ENCODE data around the gene GNAZ.

The GNAZ gene

GRCh38 chr22:23053051-23053707 is 17.1 kb upstream of the GNAZ start:
- no peaks in the 10 kb centered on the region for H3K27me3 ChIP-seq (ENCODE audit: control insufficient read depth, low read length)
- H3F3A ChIP-seq (ENCODE audit: control insufficient read depth, insufficient read depth): no peaks in the 10 kb centered on the region
- H3K27ac ChIP-seq (ENCODE audit: low read depth, low read length): no peak overlapping the region
- no peaks in the 10 kb centered on the region for H4K20me1 ChIP-seq (ENCODE audit: control insufficient read depth, insufficient read depth, low read depth, low read length)
- H3K9me3 ChIP-seq (ENCODE audit: control insufficient read depth, insufficient read depth, low read length): peaks cover 9% of the 10 kb centered on the region
- no peaks in the 10 kb centered on the region for H3K9me2 ChIP-seq (replicated peaks; ENCODE audit: control insufficient read depth, low read length)
- H3K79me2 ChIP-seq (ENCODE audit: control insufficient read depth, low read length): no peaks in the 10 kb centered on the region
- H3K36me3 ChIP-seq (ENCODE audit: control insufficient read depth, low read length): no peaks in the 10 kb centered on the region
- no peak for TF ChIP-seq EZH2phosphoT487 (IDR thresholded peaks at IDR 0.05; ENCODE audit: borderline replicate concordance, low read length)
- no peak for TF ChIP-seq CTCF (IDR thresholded peaks at IDR 0.05; ENCODE audit: low read depth, low read length, poor library complexity, severe bottlenecking)
- H3K4me2 ChIP-seq (ENCODE audit: low read length): no peak overlapping the region
- H3K4me1 ChIP-seq (ENCODE audit: control insufficient read depth, low read length): peaks cover 20% of the 10 kb centered on the region
- no peak overlapping the region for H3K4me3 ChIP-seq (ENCODE audit: low read length)

GRCh38 chr22:23053912-23054530 is 16.3 kb upstream of the GNAZ start:
- Histone ChIP-seq H3K4me2 (ENCODE audit: low read length) (peak overlapping the region; percentile 25), H3K9me3 (ENCODE audit: control insufficient read depth, insufficient read depth, low read length) (peaks cover 9% of the 10 kb centered on the region), H3K4me3 (ENCODE audit: low read length) (peak overlapping the region; percentile 23; the same call in 1 of the 2 replicates), H3K27me3 (ENCODE audit: control insufficient read depth, low read length) (no peaks in the 10 kb centered on the region), H4K20me1 (ENCODE audit: control insufficient read depth, insufficient read depth, low read depth, low read length) (no peaks in the 10 kb centered on the region), H3F3A (ENCODE audit: control insufficient read depth, insufficient read depth) (no peaks in the 10 kb centered on the region), H3K9me2 (replicated peaks; ENCODE audit: control insufficient read depth, low read length) (no peaks in the 10 kb centered on the region), H3K27ac (ENCODE audit: low read depth, low read length) (no peak overlapping the region), H3K36me3 (ENCODE audit: control insufficient read depth, low read length) (no peaks in the 10 kb centered on the region), H3K4me1 (ENCODE audit: control insufficient read depth, low read length) (peaks cover 26% of the 10 kb centered on the region), H3K79me2 (ENCODE audit: control insufficient read depth, low read length) (no peaks in the 10 kb centered on the region)
- TF ChIP-seq EZH2phosphoT487 (IDR thresholded peaks at IDR 0.05; ENCODE audit: borderline replicate concordance, low read length) (no peak), CTCF (IDR thresholded peaks at IDR 0.05; ENCODE audit: low read depth, low read length, poor library complexity, severe bottlenecking) (no peak)

GRCh38 chr22:23054531-23055257 is 15.6 kb upstream of the GNAZ start:
- Histone ChIP-seq H3K27ac (ENCODE audit: low read depth, low read length) (peak overlapping the region; percentile 29), H3K9me3 (ENCODE audit: control insufficient read depth, insufficient read depth, low read length) (peaks cover 9% of the 10 kb centered on the region), H3F3A (ENCODE audit: control insufficient read depth, insufficient read depth) (no peaks in the 10 kb centered on the region), H3K36me3 (ENCODE audit: control insufficient read depth, low read length) (no peaks in the 10 kb centered on the region), H3K27me3 (ENCODE audit: control insufficient read depth, low read length) (no peaks in the 10 kb centered on the region), H3K4me3 (ENCODE audit: low read length) (peak overlapping the region; percentile 23), H4K20me1 (ENCODE audit: control insufficient read depth, insufficient read depth, low read depth, low read length) (no peaks in the 10 kb centered on the region), H3K4me2 (ENCODE audit: low read length) (peak overlapping the region; percentile 25), H3K9me2 (replicated peaks; ENCODE audit: control insufficient read depth, low read length) (no peaks in the 10 kb centered on the region), H3K4me1 (ENCODE audit: control insufficient read depth, low read length) (peaks cover 26% of the 10 kb centered on the region), H3K79me2 (ENCODE audit: control insufficient read depth, low read length) (no peaks in the 10 kb centered on the region)
- TF ChIP-seq EZH2phosphoT487 (IDR thresholded peaks at IDR 0.05; ENCODE audit: borderline replicate concordance, low read length) (no peak), CTCF (IDR thresholded peaks at IDR 0.05; ENCODE audit: low read depth, low read length, poor library complexity, severe bottlenecking) (no peak)
